ENCODE results near the gene PRKCB.

DNA sequence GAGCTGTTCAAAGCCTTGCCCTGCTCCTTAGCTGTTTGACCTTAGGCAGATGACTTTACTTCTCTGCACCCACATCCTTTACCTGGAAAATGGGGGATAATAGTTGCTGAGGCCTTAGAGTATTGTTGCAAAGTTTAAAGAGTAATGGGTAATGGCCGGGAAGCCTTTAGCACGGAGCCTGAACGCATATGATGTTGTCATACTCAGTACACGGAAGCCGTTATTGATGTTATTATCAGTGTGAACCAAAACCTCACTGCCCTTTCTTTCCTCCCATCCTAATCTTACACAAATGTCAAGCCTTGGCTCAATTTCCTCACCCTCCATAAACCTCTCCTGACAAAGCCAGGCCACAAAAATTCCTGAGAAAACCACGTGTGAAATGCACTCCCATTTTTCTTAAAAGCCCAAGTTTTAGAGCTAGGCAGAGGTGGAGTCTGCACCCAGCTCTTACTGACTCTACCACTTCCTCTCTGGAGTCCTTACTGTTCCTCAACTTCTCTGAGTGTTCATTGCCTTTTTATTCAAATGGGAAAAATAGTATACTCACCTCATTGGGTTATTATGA is 353.1 kb downstream of the PRKCB start:
- TF ChIP-seq, protein P1, sequence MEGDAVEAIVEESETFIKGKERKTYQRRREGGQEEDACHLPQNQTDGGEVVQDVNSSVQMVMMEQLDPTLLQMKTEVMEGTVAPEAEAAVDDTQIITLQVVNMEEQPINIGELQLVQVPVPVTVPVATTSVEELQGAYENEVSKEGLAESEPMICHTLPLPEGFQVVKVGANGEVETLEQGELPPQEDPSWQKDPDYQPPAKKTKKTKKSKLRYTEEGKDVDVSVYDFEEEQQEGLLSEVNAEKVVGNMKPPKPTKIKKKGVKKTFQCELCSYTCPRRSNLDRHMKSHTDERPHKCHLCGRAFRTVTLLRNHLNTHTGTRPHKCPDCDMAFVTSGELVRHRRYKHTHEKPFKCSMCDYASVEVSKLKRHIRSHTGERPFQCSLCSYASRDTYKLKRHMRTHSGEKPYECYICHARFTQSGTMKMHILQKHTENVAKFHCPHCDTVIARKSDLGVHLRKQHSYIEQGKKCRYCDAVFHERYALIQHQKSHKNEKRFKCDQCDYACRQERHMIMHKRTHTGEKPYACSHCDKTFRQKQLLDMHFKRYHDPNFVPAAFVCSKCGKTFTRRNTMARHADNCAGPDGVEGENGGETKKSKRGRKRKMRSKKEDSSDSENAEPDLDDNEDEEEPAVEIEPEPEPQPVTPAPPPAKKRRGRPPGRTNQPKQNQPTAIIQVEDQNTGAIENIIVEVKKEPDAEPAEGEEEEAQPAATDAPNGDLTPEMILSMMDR (optimal IDR thresholded peaks at IDR 0.05 in 1 of 3, IDR thresholded peaks at IDR 0.05 in 1 of 3, conservative IDR thresholded peaks at IDR 0.05 in 1 of 3; ENCODE audit: extremely low read depth in 1 of 3, insufficient read depth in 2 of 3, low read length in 3 of 3) = no peak
- no peak for TF ChIP-seq EZH2 (IDR thresholded peaks at IDR 0.05; ENCODE audit: low read length)

All from keratinocyte (primary cell).